GM21717 (cell line): ENCODE data around the gene KLHDC3.
A peak's percentile ranks its signal among the peaks of the same experiment; 100 is the strongest.
"Not testable (repeated sequence)": the region's sequence is repeated elsewhere in the genome, so short reads cannot be mapped to it uniquely, and the experiment has no call there.

Source experiments
- ATAC-seq: cut with Tn5 transposase; IDR thresholded peaks from one replicate; pipeline ENCODE4 v1.9.1; 2021; ENCODE audit warnings: mild to moderate bottlenecking, moderate library complexity; ENCODE audit not compliant: unreplicated experiment

Gene KLHDC3

DNA sequence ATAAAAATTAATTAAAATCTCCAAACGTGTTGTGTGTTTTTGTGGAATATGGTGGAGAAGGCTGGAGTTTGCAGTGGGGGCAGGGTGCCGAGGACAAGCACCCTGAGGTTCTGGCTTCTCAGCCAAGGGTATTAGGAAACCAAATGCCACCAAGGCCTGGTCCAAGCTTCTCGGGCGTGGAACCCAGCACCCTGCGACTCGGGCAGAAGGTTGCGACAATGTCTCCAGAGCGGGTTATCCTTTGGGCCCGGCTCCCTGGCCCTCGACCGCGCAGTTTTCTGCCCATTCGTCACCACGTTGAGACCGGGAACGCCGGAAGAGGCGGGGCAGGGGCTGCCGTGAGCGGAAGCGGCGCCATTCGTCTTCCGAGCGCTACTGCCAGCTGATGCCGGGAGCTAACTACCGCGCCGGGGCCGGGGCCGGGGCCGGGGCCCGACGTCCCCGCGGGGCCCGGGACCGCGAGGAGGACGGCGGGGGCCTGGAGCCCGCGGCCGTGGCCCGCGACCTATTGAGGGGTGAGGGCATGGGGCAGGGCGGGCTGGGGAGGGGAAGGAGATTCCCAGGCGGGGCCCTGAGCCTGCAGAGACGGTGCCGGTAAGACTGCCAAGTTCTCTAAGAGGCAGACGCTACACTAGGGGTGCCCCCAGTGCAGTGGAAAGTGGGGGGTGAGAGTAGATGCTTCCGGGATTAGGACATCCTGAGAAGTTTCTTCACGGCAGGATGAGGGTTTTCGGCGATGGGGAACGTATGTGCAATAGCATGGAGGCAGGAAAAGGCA is 7.4 kb downstream of the KLHDC3 start, which contains the start of gene RRP36:
Gene RRP36, plus strand, starts transcription at position 354 of the 778 bp plus-strand sequence. Its CDS starts 32 bp downstream, at position 386.
- peak; percentile 49 for ATAC-seq

DNA sequence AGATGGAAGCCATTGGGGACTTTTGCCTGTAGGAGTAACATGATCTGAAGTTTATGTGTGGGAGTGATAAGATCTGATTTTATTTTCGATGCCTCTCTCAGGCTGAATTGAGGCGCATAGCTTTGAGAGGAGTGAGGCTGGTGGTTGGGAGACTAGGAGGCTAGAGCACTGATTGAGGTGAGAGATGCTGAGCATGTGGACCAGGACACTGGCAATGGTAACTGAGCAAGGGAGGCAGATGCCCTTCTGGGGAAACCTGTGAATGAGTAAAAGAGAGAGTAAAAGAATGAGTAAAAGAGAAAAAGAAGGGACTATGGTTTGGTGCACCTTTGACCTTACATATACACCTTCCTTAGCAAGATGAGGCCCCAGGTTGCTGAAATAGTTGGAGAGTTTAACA is 10.4 kb downstream of the KLHDC3 start:
- ATAC-seq, result no peak

DNA sequence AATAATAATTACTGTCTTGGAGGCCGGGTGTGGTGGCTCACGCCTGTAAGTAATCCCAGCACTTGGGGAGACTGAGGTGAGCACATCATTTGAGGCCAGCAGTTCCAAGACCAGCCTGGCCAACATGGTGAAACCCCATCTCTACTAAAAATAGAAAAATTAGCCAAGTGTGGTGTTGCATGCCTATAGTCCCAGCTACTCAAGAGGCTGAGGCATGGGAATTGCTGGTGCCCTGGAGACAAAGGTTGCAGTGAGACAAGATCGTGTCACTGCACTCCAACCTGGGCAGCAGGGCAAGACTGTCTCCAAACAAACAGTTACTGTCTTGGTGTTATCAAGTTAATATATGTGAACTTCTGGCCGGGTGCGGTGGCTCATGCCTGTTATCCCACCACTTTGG is 12.3 kb downstream of the KLHDC3 start:
- no peak for ATAC-seq

DNA sequence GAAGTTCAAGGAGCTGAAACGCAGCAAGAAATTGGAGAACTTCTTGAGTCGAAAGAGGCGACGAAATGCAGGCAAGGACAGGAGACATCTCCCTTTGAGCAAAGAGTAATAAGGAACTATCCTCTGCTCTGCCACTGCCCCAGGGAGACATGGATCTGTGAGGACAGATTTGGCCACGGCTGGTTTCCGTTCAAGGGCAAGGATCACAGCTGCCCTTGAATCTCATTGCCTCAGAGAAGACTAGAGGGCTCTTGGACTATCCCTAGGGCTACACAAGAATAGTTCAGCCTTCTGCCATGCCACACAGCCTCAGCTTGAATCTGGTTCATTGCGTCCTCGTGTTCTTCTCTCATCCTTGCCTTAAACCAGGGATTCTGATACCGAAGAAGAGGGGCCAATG is 15.1 kb downstream of the KLHDC3 start:
- no peak for ATAC-seq

GRCh38 chr6:43032326-43032725 is 18.3 kb downstream of the KLHDC3 start:
- no peak for ATAC-seq

GRCh38 chr6:43033496-43034189 is 19.6 kb downstream of the KLHDC3 start:
- ATAC-seq, result no peak

GRCh38 chr6:43034190-43034525 is 20.1 kb downstream of the KLHDC3 start:
- no peak for ATAC-seq

DNA sequence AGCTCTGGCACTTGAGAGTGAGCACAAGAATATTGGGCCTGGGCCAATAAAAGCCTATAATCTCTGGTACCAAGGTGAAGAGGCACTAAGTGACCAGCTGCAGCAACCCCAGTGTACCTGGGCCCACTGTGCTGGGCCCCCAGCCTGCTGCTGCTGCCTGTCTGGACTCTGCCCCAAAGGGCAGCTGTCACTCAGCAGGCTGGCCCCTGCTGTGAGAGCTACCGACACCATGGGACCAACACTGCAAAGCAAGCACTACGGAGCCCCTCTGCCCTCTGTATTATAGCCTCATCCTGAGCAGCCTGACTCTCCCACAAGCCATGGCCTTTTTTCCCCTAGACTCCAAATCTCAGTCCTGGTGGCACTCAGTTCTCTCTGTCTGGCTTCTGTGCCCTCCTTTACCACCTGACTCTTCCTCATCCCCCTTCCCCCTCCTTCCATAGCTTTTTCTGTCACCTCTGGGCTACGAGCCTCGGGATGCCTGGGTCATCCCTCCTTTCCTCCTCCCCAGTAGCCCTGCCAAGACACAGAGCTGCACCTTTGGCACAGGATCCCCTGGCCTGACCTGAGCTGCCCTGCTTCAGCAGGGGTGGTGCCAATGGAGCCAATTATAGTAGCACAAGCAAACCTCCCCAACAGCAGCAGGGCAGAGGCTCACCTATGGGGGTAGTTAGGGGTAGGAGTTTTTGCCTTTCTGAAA is 21.6 kb downstream of the KLHDC3 start:
- no peak for ATAC-seq

DNA sequence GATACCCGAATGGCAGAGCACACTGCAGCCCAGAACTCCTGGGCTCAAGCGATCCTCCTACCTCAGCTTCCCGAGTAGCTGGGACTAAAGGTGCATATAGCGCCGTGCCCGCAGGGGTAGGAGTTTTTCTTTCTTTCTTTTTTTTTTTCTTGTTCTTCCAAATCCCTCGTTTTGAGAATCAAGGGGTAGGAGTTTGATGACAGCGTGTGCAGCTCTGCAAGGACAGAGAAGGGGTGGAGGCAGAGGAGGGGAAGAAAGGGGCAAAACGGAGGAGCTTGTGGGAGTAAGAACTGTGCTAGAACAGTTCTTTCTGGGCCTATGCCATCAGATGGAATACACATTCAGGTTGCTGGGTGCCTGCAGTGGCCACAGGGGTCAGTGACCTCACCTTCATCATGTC is 22.7 kb downstream of the KLHDC3 start:
- ATAC-seq, result no peak

- no peak for ATAC-seq
Observed at GRCh38 chr6:43037197-43037596, 23.1 kb downstream of the KLHDC3 start.

- no peak for ATAC-seq
Observed at GRCh38 chr6:43037706-43038105, 23.7 kb downstream of the KLHDC3 start.

GRCh38 chr6:43038727-43039126 is 24.7 kb downstream of the KLHDC3 start:
- ATAC-seq, result no peak

DNA sequence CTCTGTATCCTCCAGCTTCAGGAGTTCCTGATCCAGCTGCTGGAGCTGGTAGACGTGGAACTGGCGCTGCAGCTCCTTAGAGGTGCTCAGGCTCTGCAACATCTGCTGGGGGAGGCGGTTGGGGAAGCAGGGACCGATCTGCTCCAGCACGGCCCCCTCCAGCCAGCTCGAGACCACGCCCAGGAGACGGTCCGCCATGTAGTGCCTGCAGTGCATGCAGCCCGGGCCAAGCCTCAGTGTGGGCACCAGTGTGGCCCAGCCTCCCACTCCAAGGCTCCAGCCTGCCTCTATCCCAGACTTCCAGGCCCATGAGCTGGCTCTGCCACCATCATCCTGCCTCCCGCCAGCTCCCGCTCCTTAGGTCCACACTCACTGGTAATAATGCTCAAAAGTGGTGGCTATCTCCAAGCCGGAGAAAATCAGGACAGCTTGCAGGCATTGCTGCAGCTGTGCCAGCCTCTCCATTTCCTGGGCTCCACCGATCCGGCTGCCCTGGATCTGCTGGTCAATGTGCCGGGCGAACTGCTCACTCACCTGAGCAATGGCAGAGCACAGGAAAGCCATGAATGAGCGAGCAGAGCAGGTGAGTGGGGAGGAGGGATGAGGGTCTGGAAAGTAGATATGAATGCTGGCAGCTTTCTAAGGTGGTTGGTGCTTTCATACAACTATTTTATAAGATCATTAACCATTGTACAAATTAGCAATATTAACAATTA is 26.7 kb downstream of the KLHDC3 start:
- no peak for ATAC-seq

- not testable (repeated sequence) for ATAC-seq
Observed at GRCh38 chr6:43041475-43041874, 27.4 kb downstream of the KLHDC3 start.

DNA sequence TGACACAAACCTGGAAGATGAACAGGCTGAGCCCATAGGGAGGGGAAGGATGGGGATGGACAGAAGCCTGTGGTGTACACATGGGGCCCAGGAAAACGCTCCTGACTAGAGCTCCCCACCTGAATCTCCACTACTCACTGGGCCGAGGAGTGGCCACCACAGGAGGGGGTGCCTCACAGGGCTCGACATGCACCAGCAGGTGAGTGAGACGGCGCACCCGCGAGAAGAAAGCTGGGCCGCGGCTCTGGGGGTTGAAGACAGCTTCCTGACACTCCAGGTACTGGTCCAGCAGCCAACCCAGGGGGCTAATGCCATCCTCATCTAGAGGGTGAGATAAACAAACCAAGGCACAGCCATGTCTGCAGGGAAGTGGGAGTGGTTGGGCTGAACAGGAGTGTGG is 29.3 kb downstream of the KLHDC3 start:
- no peak for ATAC-seq

DNA sequence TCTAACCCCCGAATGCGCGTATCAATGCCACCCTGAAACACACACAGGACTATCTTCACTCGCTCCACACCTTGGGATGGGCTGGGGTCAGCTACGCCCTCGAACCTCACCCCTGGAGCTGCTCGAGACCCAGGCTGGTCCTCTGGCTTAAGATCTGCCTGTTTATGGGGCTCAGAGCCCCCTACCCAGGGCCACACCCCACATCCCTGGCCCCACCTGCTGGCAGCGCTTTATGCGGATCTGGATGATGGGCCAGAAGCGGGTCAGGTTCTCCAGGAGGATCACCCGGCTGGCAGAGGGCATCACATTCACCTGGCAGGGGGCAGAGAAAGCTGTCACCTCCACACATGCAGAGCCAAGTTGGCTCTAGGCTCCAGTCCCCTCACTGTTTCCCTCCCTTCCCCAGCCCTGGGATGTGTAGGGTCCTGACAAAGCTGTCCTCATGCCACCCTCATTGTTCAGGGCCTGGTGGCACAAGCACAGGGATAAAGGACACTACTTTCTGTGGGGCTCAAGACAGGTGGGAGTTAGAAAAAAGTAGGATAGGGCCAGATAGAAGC is 31.4 kb downstream of the KLHDC3 start:
- ATAC-seq, result no peak

DNA sequence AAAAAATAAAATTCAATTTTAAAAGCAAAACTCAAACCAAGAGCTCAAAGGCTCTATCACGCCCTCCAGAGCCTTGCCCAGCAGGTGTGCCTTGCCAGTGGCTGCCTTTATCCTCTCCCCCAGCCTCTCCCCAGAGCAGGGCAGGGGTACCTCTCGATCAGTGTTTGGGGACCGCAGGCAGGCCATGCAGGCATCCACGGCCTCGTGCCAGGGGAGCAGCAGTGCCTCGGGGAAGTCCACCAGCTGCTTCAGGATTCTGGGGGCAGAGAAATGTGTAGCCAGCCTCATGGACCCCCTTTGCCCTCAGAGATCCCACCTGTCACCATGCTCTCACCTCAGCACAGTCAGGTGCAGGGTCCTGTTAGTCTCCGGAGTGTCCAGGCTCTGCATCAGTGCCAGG is 33.9 kb downstream of the KLHDC3 start:
- ATAC-seq, result no peak

- ATAC-seq, result no peak
Observed at GRCh38 chr6:43050981-43051380, 36.9 kb downstream of the KLHDC3 start.

GRCh38 chr6:43052225-43052841 is 38.3 kb downstream of the KLHDC3 start:
- no peak for ATAC-seq

DNA sequence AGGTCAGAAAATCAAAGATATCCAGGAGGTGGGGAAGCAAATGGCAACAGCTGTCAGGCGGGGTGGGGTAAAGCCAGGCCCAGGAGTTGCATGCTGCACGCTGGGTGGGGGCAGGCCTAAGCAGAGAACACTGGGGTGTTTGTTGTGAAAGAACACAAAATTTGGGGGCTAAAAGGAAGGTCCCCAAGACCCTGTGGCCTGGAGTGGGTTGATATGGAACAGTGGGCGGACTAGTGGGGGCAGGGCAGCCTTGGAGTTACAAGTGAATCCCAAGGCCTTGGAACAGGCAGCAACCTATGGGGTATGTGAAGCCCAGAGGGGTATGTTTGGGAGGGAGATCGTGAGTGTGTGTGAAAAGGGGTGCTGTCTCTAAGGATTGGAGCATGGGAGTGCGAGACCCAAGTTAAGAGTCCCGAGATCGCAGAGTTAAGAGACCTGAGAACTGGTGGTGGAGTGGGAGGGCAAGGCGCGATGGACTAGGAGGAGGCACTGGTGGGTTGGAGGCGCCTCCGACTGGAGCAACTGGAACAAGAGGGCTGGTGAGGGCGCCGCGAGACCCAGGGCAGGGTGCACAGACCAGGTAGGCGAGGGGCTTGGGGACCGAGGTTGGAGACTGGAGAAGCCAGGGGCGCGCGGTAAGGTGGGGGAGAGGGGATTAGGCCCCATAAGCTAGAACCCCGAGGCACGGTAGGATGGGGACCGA is 38.9 kb downstream of the KLHDC3 start:
- ATAC-seq, result no peak
